Lower leg skin (tissue), 3 donors: ENCODE measurements around the gene RHPN2.
"Not testable (repeated sequence)": the region's sequence is repeated elsewhere in the genome, so short reads cannot be mapped to it uniquely, and the experiment has no call there.

ENCODE experiments used
- CTCF ChIP-seq, 3 donors: fragments of 450-650 bp; IDR thresholded peaks; one replicate each; pipeline ENCODE4 v1.5.1; 2016; ENCODE audit warnings: antibody characterized with exemption in 3 of 3, mild to moderate bottlenecking in 3 of 3, moderate library complexity in 2 of 3
- POLR2A ChIP-seq, 2 donors: fragments of 450-650 bp; IDR thresholded peaks; one replicate each; pipeline ENCODE4 v1.6.1; 2016 to 2017; ENCODE audit warnings: antibody characterized with exemption in 2 of 2, mild to moderate bottlenecking in 1 of 2, moderate library complexity in 1 of 2

- not testable (repeated sequence) for TF ChIP-seq CTCF, POLR2A (IDR thresholded peaks at IDR 0.05)
Observed at GRCh38 chr19:33036370-33037167, 28.1 kb downstream of the RHPN2 start.
